ENCODE results near the gene FBXL20. TPM values are rescaled to one million over a fixed set of nuclear protein-coding genes. Genes with fewer than 3 reads are reported as not detected.
"Not testable (repeated sequence)": the region's sequence is repeated elsewhere in the genome, so short reads cannot be mapped to it uniquely, and the experiment has no call there.

FBXL20 gene
- total RNA-seq, 2 donors from 2014 or later: 22.4 to 43.6 TPM

DNA sequence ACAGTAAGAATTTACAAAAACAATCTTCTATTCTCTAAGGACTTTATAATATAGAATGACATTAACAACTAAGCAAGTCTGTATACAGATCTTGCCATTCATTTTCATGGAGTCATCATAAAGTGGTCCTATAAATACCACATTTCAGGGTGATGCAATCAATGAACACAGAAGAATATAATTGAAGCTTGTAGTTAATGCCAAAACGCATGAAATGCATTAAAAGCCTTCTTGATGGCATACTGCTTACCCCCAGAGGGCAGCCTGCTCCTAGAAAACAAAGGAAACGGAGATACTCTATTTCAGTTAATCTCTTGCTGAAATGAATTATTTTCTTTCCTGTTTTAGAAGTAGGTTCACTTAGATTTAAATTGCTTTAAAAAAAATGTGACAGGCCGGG, 130.5 kb downstream of the FBXL20 start:
- 40% methylated on average over 3 of the region's 3 CpGs for WGBS
- H3K4me3 ChIP-seq: no peak overlapping the region

DNA sequence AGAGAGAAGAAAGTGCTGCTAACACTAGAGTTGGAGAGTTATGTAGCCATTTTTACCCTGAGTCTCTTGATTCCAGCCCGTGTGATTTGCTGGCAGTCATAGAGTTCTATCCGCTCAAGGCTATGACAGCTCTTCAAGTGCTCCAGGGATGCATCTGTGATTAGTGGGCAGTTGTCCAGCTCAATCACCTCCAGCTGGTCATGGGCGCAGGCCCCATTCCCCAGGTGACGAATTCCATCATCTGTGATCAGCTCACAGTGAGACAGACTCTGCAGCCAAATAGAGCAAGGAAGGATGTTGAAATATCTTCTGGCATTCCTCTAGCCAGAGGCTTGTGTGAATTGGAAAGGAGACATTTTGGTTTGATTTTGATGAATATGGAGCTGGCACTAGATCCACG, 137.3 kb downstream of the FBXL20 start:
- TF ChIP-seq, protein P1, sequence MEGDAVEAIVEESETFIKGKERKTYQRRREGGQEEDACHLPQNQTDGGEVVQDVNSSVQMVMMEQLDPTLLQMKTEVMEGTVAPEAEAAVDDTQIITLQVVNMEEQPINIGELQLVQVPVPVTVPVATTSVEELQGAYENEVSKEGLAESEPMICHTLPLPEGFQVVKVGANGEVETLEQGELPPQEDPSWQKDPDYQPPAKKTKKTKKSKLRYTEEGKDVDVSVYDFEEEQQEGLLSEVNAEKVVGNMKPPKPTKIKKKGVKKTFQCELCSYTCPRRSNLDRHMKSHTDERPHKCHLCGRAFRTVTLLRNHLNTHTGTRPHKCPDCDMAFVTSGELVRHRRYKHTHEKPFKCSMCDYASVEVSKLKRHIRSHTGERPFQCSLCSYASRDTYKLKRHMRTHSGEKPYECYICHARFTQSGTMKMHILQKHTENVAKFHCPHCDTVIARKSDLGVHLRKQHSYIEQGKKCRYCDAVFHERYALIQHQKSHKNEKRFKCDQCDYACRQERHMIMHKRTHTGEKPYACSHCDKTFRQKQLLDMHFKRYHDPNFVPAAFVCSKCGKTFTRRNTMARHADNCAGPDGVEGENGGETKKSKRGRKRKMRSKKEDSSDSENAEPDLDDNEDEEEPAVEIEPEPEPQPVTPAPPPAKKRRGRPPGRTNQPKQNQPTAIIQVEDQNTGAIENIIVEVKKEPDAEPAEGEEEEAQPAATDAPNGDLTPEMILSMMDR (IDR thresholded peaks at IDR 0.05): no peak
- no peak for TF ChIP-seq POLR2A (IDR thresholded peaks at IDR 0.05)
- TF ChIP-seq POLR2AphosphoS5 (IDR thresholded peaks at IDR 0.05): no peak
- Histone ChIP-seq H3K4me1 (replicated peaks) (no peaks in the 10 kb centered on the region), H3K27me3 (replicated peaks; ENCODE audit: insufficient read depth) (no peaks in the 10 kb centered on the region), H3K9me3 (no peaks in the 10 kb centered on the region), H3K27ac (no peak overlapping the region), H3K4me3 (no peak overlapping the region), H3K36me3 (peaks cover 0 to 10% of the 10 kb centered on the region in 2 donors)
- no peak for DNase-seq (ENCODE audit: low spot score)
- intact Hi-C loops (cut with DNase I): no loop called here
- WGBS: 88% methylated on average over 5 of the region's 5 CpGs

More for the DNA sequence above, 130.5 kb downstream of the FBXL20 start:
- intact Hi-C loops (cut with DNase I): no loop called here
- TF ChIP-seq, protein P1 (IDR thresholded peaks at IDR 0.05): peak in 1 of 4 experiments; percentile 20
- TF ChIP-seq POLR2A (IDR thresholded peaks at IDR 0.05): no peak
- no peak for TF ChIP-seq POLR2AphosphoS5 (IDR thresholded peaks at IDR 0.05)
- Histone ChIP-seq H3K9me3 (no peaks in the 10 kb centered on the region), H3K27me3 (replicated peaks; ENCODE audit: insufficient read depth) (no peaks in the 10 kb centered on the region), H3K27ac (no peak overlapping the region), H3K4me1 (replicated peaks) (no peaks in the 10 kb centered on the region), H3K36me3 (peaks cover 0 to 2% of the 10 kb centered on the region in 2 donors)
- DNase-seq (ENCODE audit: low spot score): no peak

- Histone ChIP-seq H3K4me3 (no peak overlapping the region), H3K27ac (no peak overlapping the region), H3K27me3 (replicated peaks; ENCODE audit: insufficient read depth) (no peaks in the 10 kb centered on the region), H3K4me1 (replicated peaks) (no peaks in the 10 kb centered on the region), H3K9me3 (no peaks in the 10 kb centered on the region), H3K36me3 (peaks cover 0 to 8% of the 10 kb centered on the region in 2 donors)
- WGBS: 77% methylated on average over 7 of the region's 7 CpGs
- intact Hi-C loops (cut with DNase I): no loop called here
- DNase-seq (ENCODE audit: low spot score): no peak
- TF ChIP-seq, protein P1 (IDR thresholded peaks at IDR 0.05): no peak
- TF ChIP-seq POLR2AphosphoS5 (IDR thresholded peaks at IDR 0.05) (no peak), POLR2A (IDR thresholded peaks at IDR 0.05) (no peak)
Observed at GRCh38 chr17:39261286-39261685, 140.1 kb downstream of the FBXL20 start.

DNA sequence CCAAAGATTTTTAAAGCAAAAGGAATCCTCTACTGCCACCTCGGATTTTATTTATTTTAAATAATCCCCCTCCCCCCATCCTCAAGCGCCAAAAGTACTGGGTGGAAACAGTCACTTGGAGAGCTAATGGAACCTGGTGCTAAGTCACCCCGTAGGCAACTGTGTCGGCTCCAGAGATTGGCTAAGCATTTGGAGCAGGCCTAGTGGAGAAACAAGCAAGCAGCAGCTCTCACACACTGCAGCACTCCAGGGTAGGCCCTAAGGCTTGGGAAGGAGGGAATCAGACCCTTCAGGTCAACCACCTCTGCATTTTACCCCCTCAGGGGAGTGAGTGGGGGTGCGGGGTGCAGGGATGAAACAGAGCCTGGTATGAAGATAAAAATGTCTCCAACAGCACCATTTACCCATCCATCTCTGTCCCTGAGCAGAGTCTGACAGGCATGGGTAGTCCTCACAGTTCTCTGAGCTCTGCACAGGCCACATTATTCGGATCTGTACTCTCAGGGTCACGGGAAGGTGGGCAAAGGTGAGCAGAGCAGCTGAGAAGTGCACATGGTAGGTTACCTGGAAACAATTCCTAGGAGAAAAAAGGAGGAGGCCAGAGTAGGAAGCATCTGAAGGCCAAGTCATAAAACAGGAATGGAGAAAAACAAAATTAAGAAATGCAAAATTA, 148.5 kb downstream of the FBXL20 start:
- no peak for DNase-seq (ENCODE audit: low spot score)
- intact Hi-C loops (cut with DNase I): no loop called here
- Histone ChIP-seq H3K27ac (no peak overlapping the region), H3K9me3 (no peaks in the 10 kb centered on the region), H3K4me3 (no peak overlapping the region), H3K4me1 (replicated peaks) (no peaks in the 10 kb centered on the region), H3K36me3 (peaks cover 0 to 7% of the 10 kb centered on the region in 2 donors), H3K27me3 (replicated peaks; ENCODE audit: insufficient read depth) (no peaks in the 10 kb centered on the region)
- TF ChIP-seq POLR2AphosphoS5 (IDR thresholded peaks at IDR 0.05) (no peak), POLR2A (IDR thresholded peaks at IDR 0.05) (no peak)
- TF ChIP-seq, protein P1 (IDR thresholded peaks at IDR 0.05): no peak
- WGBS: 71% methylated on average over 7 of the region's 7 CpGs

- TF ChIP-seq, protein P1 (IDR thresholded peaks at IDR 0.05): no peak
- TF ChIP-seq POLR2AphosphoS5 (IDR thresholded peaks at IDR 0.05) (no peak), POLR2A (IDR thresholded peaks at IDR 0.05) (no peak)
Observed at GRCh38 chr17:39251997-39252396, 149.4 kb downstream of the FBXL20 start.

DNA sequence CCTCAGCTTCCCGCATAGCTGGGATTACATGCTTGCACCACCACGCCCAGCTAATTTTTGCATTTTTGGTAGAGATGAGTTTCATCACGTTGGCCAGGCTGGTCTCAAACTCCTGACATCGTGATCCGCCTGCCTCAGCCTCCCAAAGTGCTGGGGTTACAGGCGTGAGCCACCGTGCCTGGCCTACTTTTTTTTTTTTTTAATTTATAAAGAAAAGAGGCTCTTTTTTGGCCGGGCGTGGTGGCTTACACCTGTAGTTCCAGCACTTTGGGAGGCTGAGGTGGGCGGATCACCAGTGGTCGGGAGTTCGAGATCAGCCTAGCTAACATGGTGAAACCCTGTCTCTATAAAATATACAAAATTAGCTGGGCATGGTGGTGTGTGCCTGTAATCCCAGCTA, 151.3 kb downstream of the FBXL20 start:
- H3K4me1 ChIP-seq (replicated peaks); intact Hi-C loops (cut with DNase I); H3K9me3 ChIP-seq; H3K27me3 ChIP-seq (replicated peaks; ENCODE audit: insufficient read depth); H3K27ac ChIP-seq; H3K36me3 ChIP-seq; H3K4me3 ChIP-seq; DNase-seq (ENCODE audit: low spot score): not testable (repeated sequence)
- WGBS: 97% methylated on average over 12 of the region's 12 CpGs

More at GRCh38 chr17:39251997-39252396, 149.4 kb downstream of the FBXL20 start:
- intact Hi-C loops (cut with DNase I): no loop called here
- WGBS: 28% methylated on average over 1 of the region's 1 CpG
- H3K27me3 ChIP-seq (replicated peaks; ENCODE audit: insufficient read depth): no peaks in the 10 kb centered on the region
- H3K9me3 ChIP-seq: no peaks in the 10 kb centered on the region
- no peaks in the 10 kb centered on the region for H3K4me1 ChIP-seq (replicated peaks)
- H3K27ac ChIP-seq: no peak overlapping the region
- no peak overlapping the region for H3K4me3 ChIP-seq
- H3K36me3 ChIP-seq: peaks cover 0 to 7% of the 10 kb centered on the region in 2 donors
- no peak for DNase-seq (ENCODE audit: low spot score)

Data from prostate gland (tissue), 2 donors.